ENCODE data around the gene HENMT1.
"Not testable (repeated sequence)": the region's sequence is repeated elsewhere in the genome, so short reads cannot be mapped to it uniquely, and the experiment has no call there.

Gene HENMT1

GRCh38 chr1:108685529-108685928 lies 24.6 kb upstream of the HENMT1 start:
- TF ChIP-seq CTCF (IDR thresholded peaks at IDR 0.05; ENCODE audit: insufficient read depth, low read length, poor library complexity, severe bottlenecking) (no peak), EZH2phosphoT487 (conservative IDR thresholded peaks at IDR 0.05; ENCODE audit: low read length) (no peak)

GRCh38 chr1:108681701-108682100 lies 20.8 kb upstream of the HENMT1 start:
- H3K36me3 ChIP-seq (ENCODE audit: low read length); H3K4me3 ChIP-seq (ENCODE audit: insufficient read depth, low read length, poor library complexity, severe bottlenecking); H2AFZ ChIP-seq (ENCODE audit: low read depth, low read length, severe bottlenecking); H3F3A ChIP-seq (ENCODE audit: insufficient read depth); H3K79me2 ChIP-seq (ENCODE audit: insufficient read depth, low read length); H3K4me2 ChIP-seq (ENCODE audit: low read depth, low read length, poor library complexity, severe bottlenecking); H3K9ac ChIP-seq (ENCODE audit: low read length); H3K9me2 ChIP-seq (replicated peaks; ENCODE audit: insufficient read depth, low read length); H4K20me1 ChIP-seq (ENCODE audit: low read depth, low read length); H3K9me3 ChIP-seq (ENCODE audit: insufficient read depth, low read length); H3K27ac ChIP-seq (ENCODE audit: low read depth, low read length); H3K27me3 ChIP-seq (ENCODE audit: low read length): not testable (repeated sequence)

More at GRCh38 chr1:108685529-108685928, 24.6 kb upstream of the HENMT1 start:
- Histone ChIP-seq H2AFZ (ENCODE audit: low read depth, low read length, severe bottlenecking) (no peak overlapping the region), H3K27me3 (ENCODE audit: low read length) (no peaks in the 10 kb centered on the region), H3K9me3 (ENCODE audit: insufficient read depth, low read length) (no peaks in the 10 kb centered on the region), H3K79me2 (ENCODE audit: insufficient read depth, low read length) (no peaks in the 10 kb centered on the region), H3F3A (ENCODE audit: insufficient read depth) (no peaks in the 10 kb centered on the region), H3K9ac (ENCODE audit: low read length) (no peak overlapping the region), H3K9me2 (replicated peaks; ENCODE audit: insufficient read depth, low read length) (no peaks in the 10 kb centered on the region), H3K36me3 (ENCODE audit: low read length) (no peaks in the 10 kb centered on the region), H4K20me1 (ENCODE audit: low read depth, low read length) (no peaks in the 10 kb centered on the region), H3K4me3 (ENCODE audit: insufficient read depth, low read length, poor library complexity, severe bottlenecking) (no peak overlapping the region), H3K4me2 (ENCODE audit: low read depth, low read length, poor library complexity, severe bottlenecking) (no peak overlapping the region), H3K27ac (ENCODE audit: low read depth, low read length) (no peak overlapping the region)

- H3K9ac ChIP-seq (ENCODE audit: low read length) = no peak overlapping the region
- H2AFZ ChIP-seq (ENCODE audit: low read depth, low read length, severe bottlenecking) = peak overlapping the region; percentile 3
- H3K27me3 ChIP-seq (ENCODE audit: low read length) = no peaks in the 10 kb centered on the region
- no peaks in the 10 kb centered on the region for H3K36me3 ChIP-seq (ENCODE audit: low read length)
- no peaks in the 10 kb centered on the region for H3K9me3 ChIP-seq (ENCODE audit: insufficient read depth, low read length)
- H3F3A ChIP-seq (ENCODE audit: insufficient read depth) = no peaks in the 10 kb centered on the region
- TF ChIP-seq CTCF (IDR thresholded peaks at IDR 0.05; ENCODE audit: insufficient read depth, low read length, poor library complexity, severe bottlenecking) (no peak), EZH2phosphoT487 (conservative IDR thresholded peaks at IDR 0.05; ENCODE audit: low read length) (no peak)
- peak overlapping the region; percentile 9 for H3K4me2 ChIP-seq (ENCODE audit: low read depth, low read length, poor library complexity, severe bottlenecking)
- H3K4me3 ChIP-seq (ENCODE audit: insufficient read depth, low read length, poor library complexity, severe bottlenecking) = no peak overlapping the region
- no peak overlapping the region for H3K27ac ChIP-seq (ENCODE audit: low read depth, low read length)
- H4K20me1 ChIP-seq (ENCODE audit: low read depth, low read length) = no peaks in the 10 kb centered on the region
- no peaks in the 10 kb centered on the region for H3K9me2 ChIP-seq (replicated peaks; ENCODE audit: insufficient read depth, low read length)
- no peaks in the 10 kb centered on the region for H3K79me2 ChIP-seq (ENCODE audit: insufficient read depth, low read length)
These were observed 18.8 kb upstream of the HENMT1 start for GRCh38 chr1:108679586-108680213.

- H3K9me3 ChIP-seq (ENCODE audit: insufficient read depth, low read length) = no peaks in the 10 kb centered on the region
- H3K79me2 ChIP-seq (ENCODE audit: insufficient read depth, low read length) = no peaks in the 10 kb centered on the region
- no peak overlapping the region for H3K27ac ChIP-seq (ENCODE audit: low read depth, low read length)
- no peaks in the 10 kb centered on the region for H4K20me1 ChIP-seq (ENCODE audit: low read depth, low read length)
- H3K9me2 ChIP-seq (replicated peaks; ENCODE audit: insufficient read depth, low read length) = no peaks in the 10 kb centered on the region
- H3K9ac ChIP-seq (ENCODE audit: low read length) = no peak overlapping the region
- no peaks in the 10 kb centered on the region for H3K27me3 ChIP-seq (ENCODE audit: low read length)
- no peak overlapping the region for H2AFZ ChIP-seq (ENCODE audit: low read depth, low read length, severe bottlenecking)
- H3K4me3 ChIP-seq (ENCODE audit: insufficient read depth, low read length, poor library complexity, severe bottlenecking) = no peak overlapping the region
- TF ChIP-seq EZH2phosphoT487 (conservative IDR thresholded peaks at IDR 0.05; ENCODE audit: low read length) = no peak
- no peak for TF ChIP-seq CTCF (IDR thresholded peaks at IDR 0.05; ENCODE audit: insufficient read depth, low read length, poor library complexity, severe bottlenecking)
- H3K36me3 ChIP-seq (ENCODE audit: low read length) = no peaks in the 10 kb centered on the region
- no peak overlapping the region for H3K4me2 ChIP-seq (ENCODE audit: low read depth, low read length, poor library complexity, severe bottlenecking)
- no peaks in the 10 kb centered on the region for H3F3A ChIP-seq (ENCODE audit: insufficient read depth)
These were observed 17.8 kb upstream of the HENMT1 start for GRCh38 chr1:108678706-108679105.
